HepG2 (cell line): ENCODE measurements around the gene CPS1. TPM values are rescaled to one million over a fixed set of nuclear protein-coding genes. Genes with fewer than 3 reads are reported as not detected.

Source experiments
- ATAC-seq: fragments of 200-7000 bp; cut with Tn5 transposase; 3 replicates; pipeline ENCODE4 v1.9.1; 2020; ENCODE audit warnings: mild to moderate bottlenecking, moderate library complexity
- BruUV-seq: library from RNA; stranded (reverse); fragments of 400-500 nt; replicated peaks from 2 replicates; lab custom pipeline; 2021; lab: Mats Ljungman, UMichigan
- CTCF ChIA-PET: fragments of 300-600 bp; formaldehyde crosslinking; extraction: SDS; loops from one replicate; lab custom pipeline; 2021; ENCODE audit warnings: low total read pairs, inconsistent platforms, low intra/inter-chr PET ratio; lab: Yijun Ruan, JAX
- POLR2A ChIA-PET: fragments of 350-600 bp; sonication (Branson Sonifier 250); formaldehyde crosslinking; loops from one replicate; lab custom pipeline; 2020; ENCODE audit warnings: antibody characterized with exemption, inconsistent platforms; lab: Yijun Ruan, JAX
- DNase-seq: peaks from one replicate; pipeline ENCODE4 v3.0.0-alpha.2; 2015; ENCODE audit warnings: low spot score
- FAIRE-seq: peaks from 3 replicates; lab custom pipeline; 2011; peaks lifted over from hg19 to GRCh38; lab: Jason Lieb, UNC
- H2AFZ ChIP-seq: one replicate; pipeline ENCODE4 v1.6.1; 2011; ENCODE audit warnings: low read length, inconsistent platforms
- H3K27ac ChIP-seq: fragments of 300-600 bp; 3 replicates; pipeline ENCODE4 v1.8.0; 2011; ENCODE audit warnings: mixed run types, mild to moderate bottlenecking, mixed read lengths, low read length, inconsistent platforms; ENCODE audit not compliant: insufficient read depth; ENCODE audit errors: extremely low read length
- H3K27me3 ChIP-seq, 2 experiments: fragments of 200-600 bp in 1 of 2; 2 replicates in 1 of 2; 3 replicates in 1 of 2; pipeline versions ENCODE4 v1.6.0 to v1.8.0; 2011; ENCODE audit warnings: low read length in 2 of 2, mild to moderate bottlenecking in 2 of 2, moderate library complexity in 2 of 2, inconsistent platforms in 1 of 2; ENCODE audit not compliant: insufficient read depth in 2 of 2, control insufficient read depth in 1 of 2
- H3K36me3 ChIP-seq, 2 experiments: fragments of 200-600 bp in 1 of 2; replicated peaks in 1 of 2; 2 replicates in 1 of 2; 3 replicates in 1 of 2; pipeline versions ENCODE4 v1.5.1 to v1.8.0; 2011; ENCODE audit warnings: low read length in 2 of 2, inconsistent platforms in 1 of 2; ENCODE audit not compliant: insufficient read depth in 2 of 2, control insufficient read depth in 1 of 2
- H3K4me1 ChIP-seq: 2 replicates; pipeline ENCODE4 v1.5.1; 2012; ENCODE audit warnings: low read length, inconsistent platforms; ENCODE audit not compliant: insufficient read depth
- H3K4me2 ChIP-seq: 2 replicates; pipeline ENCODE4 v1.6.0; 2011; ENCODE audit warnings: low read depth, low read length, inconsistent platforms
- H3K4me3 ChIP-seq, 3 experiments: fragments of 200-600 bp in 1 of 3; sonication (generic), shearing (Covaris generic) in 1 of 3; replicated peaks in 1 of 3; 2 replicates each; pipeline ENCODE4 v1.5.1; 2011 to 2016; ENCODE audit warnings: low read length in 3 of 3, inconsistent platforms in 2 of 3, low read depth in 2 of 3, mild to moderate bottlenecking in 2 of 3, control low read depth in 1 of 3, mixed read lengths in 1 of 3; ENCODE audit not compliant: insufficient read depth in 1 of 3
- H3K79me2 ChIP-seq: one replicate; pipeline ENCODE4 v1.6.1; 2011; ENCODE audit warnings: low read length, inconsistent platforms; ENCODE audit not compliant: insufficient read depth
- H3K9ac ChIP-seq: 2 replicates; pipeline ENCODE4 v1.6.0; 2011; ENCODE audit warnings: mild to moderate bottlenecking, low read depth, low read length, inconsistent platforms; ENCODE audit not compliant: insufficient read depth
- H3K9me3 ChIP-seq: 2 replicates; pipeline ENCODE4 v1.5.1; 2012; ENCODE audit warnings: mild to moderate bottlenecking, low read length
- H4K20me1 ChIP-seq: 2 replicates; pipeline ENCODE4 v1.6.0; 2011; ENCODE audit warnings: inconsistent platforms, mild to moderate bottlenecking, low read length, moderate library complexity; ENCODE audit not compliant: insufficient read depth
- ESRRA ChIP-seq: sonication (generic); formaldehyde crosslinking; IDR thresholded peaks from 2 replicates; pipeline ENCODE4 v1.5.1; 2020; ENCODE audit warnings: mild to moderate bottlenecking, low read depth, missing genetic modification reagents
- FOXA3 ChIP-seq: IDR thresholded peaks from 2 replicates; pipeline ENCODE4 v1.6.1; 2016; ENCODE audit warnings: missing genetic modification reagents, missing compliant biosample characterization
- MAFF ChIP-seq: IDR thresholded peaks from 2 replicates; pipeline ENCODE4 v1.6.1; 2011; ENCODE audit warnings: low read depth, low read length, improper control_type of control experiment
- MAFG ChIP-seq: sonication (generic); formaldehyde crosslinking; IDR thresholded peaks from 2 replicates; pipeline ENCODE4 v1.5.1; 2020; ENCODE audit warnings: mild to moderate bottlenecking, missing genetic modification reagents
- MAFK ChIP-seq, 2 experiments: IDR thresholded peaks in 1 of 2; conservative IDR thresholded peaks in 1 of 2; 2 replicates each; pipeline ENCODE4 v1.6.1; 2011; ENCODE audit warnings: improper control_type of control experiment in 2 of 2, low read length in 2 of 2
- ZBTB20 ChIP-seq: sonication (generic); formaldehyde crosslinking; IDR thresholded peaks from 2 replicates; pipeline ENCODE4 v1.8.1; 2023; ENCODE audit warnings: missing genetic modification reagents, low read depth, mild to moderate bottlenecking, borderline replicate concordance
- ZBTB21 ChIP-seq: sonication (generic); formaldehyde crosslinking; IDR thresholded peaks from 2 replicates; pipeline ENCODE4 v1.4.0; 2020; ENCODE audit warnings: missing genetic modification reagents
- ZNF124 ChIP-seq: sonication (generic); formaldehyde crosslinking; IDR thresholded peaks from 2 replicates; pipeline ENCODE4 v1.4.0; 2020; ENCODE audit warnings: missing genetic modification reagents
- ZNF136 ChIP-seq: sonication (generic); formaldehyde crosslinking; IDR thresholded peaks from 2 replicates; pipeline ENCODE4 v1.8.1; 2022; ENCODE audit warnings: low read depth, mild to moderate bottlenecking, moderate library complexity, missing genetic modification reagents
- ZNF292 ChIP-seq: sonication (generic); formaldehyde crosslinking; IDR thresholded peaks from 2 replicates; pipeline ENCODE4 v1.8.1; 2022; ENCODE audit warnings: mild to moderate bottlenecking, low read depth, missing genetic modification reagents, borderline replicate concordance
- WGBS: methylation state at CpG from one replicate; pipeline ENCODE4 v1.1.6; 2017; ENCODE audit warnings: low lambda C conversion rate; 5-methylcytosine and 5-hydroxymethylcytosine counted together
- in situ Hi-C: cut with HindIII; loops from 2 replicates; pipeline ENCODE4 v1.10.0; 2017; ENCODE audit warnings: low pct_unique_long_range_greater_than_20kb; ENCODE audit not compliant: extremely low pct_ligation_motif_present
- intact Hi-C: fragments of 100-400 bp; cut with micrococcal nuclease; formaldehyde crosslinking; loops from one replicate; pipeline ENCODE4 v1.10.0; 2022; ENCODE audit not compliant: unreplicated experiment
- polyA plus RNA-seq, 8 experiments: library from polyadenylated mRNA; depleted of rRNA in 3 of 8; stranded (reverse) in 7 of 8; unstranded in 1 of 8; fragments of >200 nt; fragmentation: Illumina TruSeq in 4 of 8; extraction: Trizol in 4 of 8; gene quantifications; 2 replicates each; pipeline versions ENCODE4 v1.2.1 to v1.2.3, GENCODE V29; 2011 to 2016; ENCODE audit warnings: low read depth in 4 of 8, missing spikeins in 1 of 8, mixed read lengths in 1 of 8; ENCODE audit not compliant: insufficient read depth in 1 of 8
- total RNA-seq, 5 experiments: library from RNA; depleted of rRNA; stranded (reverse); fragments of >200 nt; fragmentation: Illumina TruSeq; extraction: Trizol; gene quantifications; 2 replicates each; pipeline ENCODE4 v1.2.3, GENCODE V29; 2016; ENCODE audit warnings: low read depth in 1 of 5
- TF ChIP-seq, protein P1 (sequence below): sonication (generic); formaldehyde crosslinking; IDR thresholded peaks from 2 replicates; pipeline ENCODE4 v1.4.0; 2020; ENCODE audit warnings: missing genetic modification reagents

The CPS1 gene
- total and polyA plus RNA-seq, 2 of the 13 experiments (the other 11 are each of a cell fraction or from before 2014, with no cell fraction given), result 24.4 to 51.7 TPM

DNA sequence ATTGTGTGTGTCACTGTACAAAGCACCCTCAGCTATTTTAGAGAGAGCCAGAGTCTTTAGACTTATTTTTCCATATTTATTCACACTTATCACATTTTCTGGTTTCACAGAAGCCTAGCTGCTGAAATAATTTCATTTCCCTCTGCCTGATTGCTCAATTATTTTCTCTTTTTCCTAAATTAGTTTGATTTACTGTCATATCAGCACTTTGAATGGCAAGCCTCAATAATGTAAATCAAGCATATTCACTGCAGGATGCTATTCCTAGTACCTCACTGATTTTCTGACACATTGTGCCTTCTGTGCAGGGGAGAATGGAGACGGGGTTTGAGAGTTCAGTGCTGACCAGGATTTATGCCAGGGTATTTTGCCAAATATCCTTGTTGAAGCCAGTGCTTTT, 48.3 kb downstream of the CPS1 start:
- Histone ChIP-seq H3K9me3 (no peaks in the 10 kb centered on the region), H3K4me3 (no peak overlapping the region), H3K4me2 (no peak overlapping the region), H3K27me3 (no peaks in the 10 kb centered on the region), H3K4me1 (no peaks in the 10 kb centered on the region), H3K9ac (no peak overlapping the region), H3K36me3 (peaks cover 0 to 7% of the 10 kb centered on the region in 2 experiments; a peak in 2 of 5 replicates), H4K20me1 (no peaks in the 10 kb centered on the region), H3K27ac (no peak overlapping the region), H2AFZ (no peak overlapping the region), H3K79me2 (no peaks in the 10 kb centered on the region)
- WGBS, result 90% methylated on average over 1 of the region's 1 CpG
- intact Hi-C loops (no loop called here), in situ Hi-C loops (no loop called here)
- no peak for TF ChIP-seq ZBTB21 (CRISPR knock-in tag)
- peak; percentile 90 to 91 for TF ChIP-seq MAFK (conservative IDR thresholded peaks at IDR 0.05 in 1 of 2, IDR thresholded peaks at IDR 0.05 in 1 of 2; ENCODE audit: low read length in 2 of 2)
- no peak for TF ChIP-seq ESRRA
- TF ChIP-seq, protein P1, sequence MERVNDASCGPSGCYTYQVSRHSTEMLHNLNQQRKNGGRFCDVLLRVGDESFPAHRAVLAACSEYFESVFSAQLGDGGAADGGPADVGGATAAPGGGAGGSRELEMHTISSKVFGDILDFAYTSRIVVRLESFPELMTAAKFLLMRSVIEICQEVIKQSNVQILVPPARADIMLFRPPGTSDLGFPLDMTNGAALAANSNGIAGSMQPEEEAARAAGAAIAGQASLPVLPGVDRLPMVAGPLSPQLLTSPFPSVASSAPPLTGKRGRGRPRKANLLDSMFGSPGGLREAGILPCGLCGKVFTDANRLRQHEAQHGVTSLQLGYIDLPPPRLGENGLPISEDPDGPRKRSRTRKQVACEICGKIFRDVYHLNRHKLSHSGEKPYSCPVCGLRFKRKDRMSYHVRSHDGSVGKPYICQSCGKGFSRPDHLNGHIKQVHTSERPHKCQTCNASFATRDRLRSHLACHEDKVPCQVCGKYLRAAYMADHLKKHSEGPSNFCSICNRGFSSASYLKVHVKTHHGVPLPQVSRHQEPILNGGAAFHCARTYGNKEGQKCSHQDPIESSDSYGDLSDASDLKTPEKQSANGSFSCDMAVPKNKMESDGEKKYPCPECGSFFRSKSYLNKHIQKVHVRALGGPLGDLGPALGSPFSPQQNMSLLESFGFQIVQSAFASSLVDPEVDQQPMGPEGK, result no peak
- TF ChIP-seq MAFG, result no peak
- no peak for TF ChIP-seq FOXA3 (CRISPR knock-in tag)
- TF ChIP-seq ZNF136 (CRISPR knock-in tag), result no peak
- TF ChIP-seq ZBTB20, result no peak
- TF ChIP-seq ZNF292 (CRISPR knock-in tag), result no peak
- TF ChIP-seq ZNF124 (CRISPR knock-in tag), result no peak
- TF ChIP-seq MAFF, result peak; percentile 91
- BruUV-seq, result no TSS peak
- DNase-seq, result no peak
- no peak for FAIRE-seq
- POLR2A ChIA-PET, result no interaction called here
- ATAC-seq, result no peak
- CTCF ChIA-PET, result no interaction called here
